ENCODE measurements around the gene FOXL1. TPM values are rescaled to one million over a fixed set of nuclear protein-coding genes. Genes with fewer than 3 reads are reported as not detected.

Gene FOXL1
- total RNA-seq, 1 donor, result 2.5 TPM

DNA sequence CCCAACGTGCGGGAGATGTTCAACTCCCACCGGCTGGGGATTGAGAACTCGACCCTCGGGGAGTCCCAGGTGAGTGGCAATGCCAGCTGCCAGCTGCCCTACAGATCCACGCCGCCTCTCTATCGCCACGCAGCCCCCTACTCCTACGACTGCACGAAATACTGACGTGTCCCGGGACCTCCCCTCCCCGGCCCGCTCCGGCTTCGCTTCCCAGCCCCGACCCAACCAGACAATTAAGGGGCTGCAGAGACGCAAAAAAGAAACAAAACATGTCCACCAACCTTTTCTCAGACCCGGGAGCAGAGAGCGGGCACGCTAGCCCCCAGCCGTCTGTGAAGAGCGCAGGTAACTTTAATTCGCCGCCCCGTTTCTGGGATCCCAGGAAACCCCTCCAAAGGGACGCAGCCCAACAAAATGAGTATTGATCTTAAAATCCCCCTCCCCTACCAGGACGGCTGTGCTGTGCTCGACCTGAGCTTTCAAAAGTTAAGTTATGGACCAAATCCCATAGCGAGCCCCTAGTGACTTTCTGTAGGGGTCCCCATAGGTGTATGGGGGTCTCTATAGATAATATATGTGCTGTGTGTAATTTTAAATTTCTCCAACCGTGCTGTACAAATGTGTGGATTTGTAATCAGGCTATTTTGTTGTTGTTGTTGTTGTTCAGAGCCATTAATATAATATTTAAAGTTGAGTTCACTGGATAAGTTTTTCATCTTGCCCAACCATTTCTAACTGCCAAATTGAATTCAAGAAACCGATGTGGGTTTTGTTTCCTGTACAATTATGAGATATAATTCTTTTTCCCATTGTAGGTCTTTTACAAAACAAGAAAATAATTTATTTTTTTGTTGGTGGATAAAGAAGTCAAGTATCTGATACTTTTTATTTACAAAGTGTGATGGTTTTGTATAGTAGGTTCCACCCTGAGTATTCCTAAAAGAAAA, 9.4 kb upstream of the FOXL1 start:
- TF ChIP-seq, protein P1, sequence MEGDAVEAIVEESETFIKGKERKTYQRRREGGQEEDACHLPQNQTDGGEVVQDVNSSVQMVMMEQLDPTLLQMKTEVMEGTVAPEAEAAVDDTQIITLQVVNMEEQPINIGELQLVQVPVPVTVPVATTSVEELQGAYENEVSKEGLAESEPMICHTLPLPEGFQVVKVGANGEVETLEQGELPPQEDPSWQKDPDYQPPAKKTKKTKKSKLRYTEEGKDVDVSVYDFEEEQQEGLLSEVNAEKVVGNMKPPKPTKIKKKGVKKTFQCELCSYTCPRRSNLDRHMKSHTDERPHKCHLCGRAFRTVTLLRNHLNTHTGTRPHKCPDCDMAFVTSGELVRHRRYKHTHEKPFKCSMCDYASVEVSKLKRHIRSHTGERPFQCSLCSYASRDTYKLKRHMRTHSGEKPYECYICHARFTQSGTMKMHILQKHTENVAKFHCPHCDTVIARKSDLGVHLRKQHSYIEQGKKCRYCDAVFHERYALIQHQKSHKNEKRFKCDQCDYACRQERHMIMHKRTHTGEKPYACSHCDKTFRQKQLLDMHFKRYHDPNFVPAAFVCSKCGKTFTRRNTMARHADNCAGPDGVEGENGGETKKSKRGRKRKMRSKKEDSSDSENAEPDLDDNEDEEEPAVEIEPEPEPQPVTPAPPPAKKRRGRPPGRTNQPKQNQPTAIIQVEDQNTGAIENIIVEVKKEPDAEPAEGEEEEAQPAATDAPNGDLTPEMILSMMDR (IDR thresholded peaks at IDR 0.05; ENCODE audit: extremely low read depth, low read depth, low read length), result no peak
- Histone ChIP-seq H4K20me1 (ENCODE audit: insufficient read depth, low read length) (peaks cover 3% of the 10 kb centered on the region), H3K79me2 (ENCODE audit: insufficient read depth, low read length) (peaks cover 85% of the 10 kb centered on the region), H3K27ac (ENCODE audit: low read depth, low read length) (peak overlapping the region; percentile 96), H3K4me3 (ENCODE audit: insufficient read depth, low read length) (peak overlapping the region; percentile 97), H3K9me3 (ENCODE audit: low read depth, low read length) (no peaks in the 10 kb centered on the region), H3K4me2 (ENCODE audit: insufficient read depth, low read length) (peak overlapping the region; percentile 99), H2AFZ (ENCODE audit: low read length) (no peak overlapping the region), H3K4me1 (ENCODE audit: insufficient read depth, low read length) (peaks cover 28% of the 10 kb centered on the region), H3K36me3 (ENCODE audit: insufficient read depth, low read length) (peaks cover 51% of the 10 kb centered on the region), H3K27me3 (ENCODE audit: insufficient read depth, low read length) (no peaks in the 10 kb centered on the region)
- peak; percentile 87 for DNase-seq (ENCODE audit: insufficient read length, low spot score, missing footprints)

DNA sequence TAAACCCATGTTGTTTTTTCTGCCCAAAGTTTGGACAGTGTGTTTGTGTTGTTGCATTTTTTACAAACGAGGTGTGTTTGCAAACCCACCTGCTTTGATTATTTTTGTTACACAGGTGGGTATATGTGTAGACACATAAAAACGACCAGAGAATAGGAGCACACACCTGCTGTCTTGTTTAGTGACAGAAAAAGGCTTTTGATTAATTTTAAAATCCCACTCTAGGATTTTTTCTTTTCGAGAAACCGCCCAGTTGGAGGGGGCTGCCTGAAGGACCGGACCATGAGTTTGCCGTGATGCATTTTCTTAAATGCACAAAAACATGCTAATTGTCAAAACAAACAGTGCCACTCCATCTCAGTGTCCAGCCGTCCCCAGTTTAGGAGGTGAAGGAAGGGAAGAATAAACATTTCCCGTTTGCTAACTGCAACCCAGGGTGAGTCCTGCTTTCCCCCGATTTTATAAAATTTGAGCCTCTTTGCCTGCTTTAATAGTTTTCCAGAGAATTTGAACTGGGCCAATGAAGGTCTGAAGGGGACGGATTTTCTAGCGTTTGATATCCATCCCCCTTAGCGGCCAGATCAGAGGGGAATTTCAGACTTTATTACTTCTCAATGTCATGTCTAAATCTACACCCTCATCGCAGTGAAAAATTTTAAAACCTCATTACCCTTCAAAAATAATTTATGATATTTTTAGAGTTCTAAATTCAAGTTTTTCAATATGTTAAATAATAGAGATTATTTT, 8.5 kb upstream of the FOXL1 start:
- peaks cover 26% of the 10 kb centered on the region for H3K4me1 ChIP-seq (ENCODE audit: insufficient read depth, low read length)
- DNase-seq (ENCODE audit: insufficient read length, low spot score, missing footprints), result peak; percentile 83
- peaks cover 92% of the 10 kb centered on the region for H3K79me2 ChIP-seq (ENCODE audit: insufficient read depth, low read length)
- peaks cover 60% of the 10 kb centered on the region for H3K36me3 ChIP-seq (ENCODE audit: insufficient read depth, low read length)
- H4K20me1 ChIP-seq (ENCODE audit: insufficient read depth, low read length), result peaks cover 3% of the 10 kb centered on the region
- H3K27ac ChIP-seq (ENCODE audit: low read depth, low read length), result peak overlapping the region; percentile 96
- H3K4me3 ChIP-seq (ENCODE audit: insufficient read depth, low read length), result peak overlapping the region; percentile 97
- peak overlapping the region; percentile 99 for H3K4me2 ChIP-seq (ENCODE audit: insufficient read depth, low read length)
- H3K27me3 ChIP-seq (ENCODE audit: insufficient read depth, low read length), result no peaks in the 10 kb centered on the region
- TF ChIP-seq, protein P1 (IDR thresholded peaks at IDR 0.05; ENCODE audit: extremely low read depth, low read depth, low read length), result no peak
- H3K9me3 ChIP-seq (ENCODE audit: low read depth, low read length), result no peaks in the 10 kb centered on the region
- H2AFZ ChIP-seq (ENCODE audit: low read length), result no peak overlapping the region

DNA sequence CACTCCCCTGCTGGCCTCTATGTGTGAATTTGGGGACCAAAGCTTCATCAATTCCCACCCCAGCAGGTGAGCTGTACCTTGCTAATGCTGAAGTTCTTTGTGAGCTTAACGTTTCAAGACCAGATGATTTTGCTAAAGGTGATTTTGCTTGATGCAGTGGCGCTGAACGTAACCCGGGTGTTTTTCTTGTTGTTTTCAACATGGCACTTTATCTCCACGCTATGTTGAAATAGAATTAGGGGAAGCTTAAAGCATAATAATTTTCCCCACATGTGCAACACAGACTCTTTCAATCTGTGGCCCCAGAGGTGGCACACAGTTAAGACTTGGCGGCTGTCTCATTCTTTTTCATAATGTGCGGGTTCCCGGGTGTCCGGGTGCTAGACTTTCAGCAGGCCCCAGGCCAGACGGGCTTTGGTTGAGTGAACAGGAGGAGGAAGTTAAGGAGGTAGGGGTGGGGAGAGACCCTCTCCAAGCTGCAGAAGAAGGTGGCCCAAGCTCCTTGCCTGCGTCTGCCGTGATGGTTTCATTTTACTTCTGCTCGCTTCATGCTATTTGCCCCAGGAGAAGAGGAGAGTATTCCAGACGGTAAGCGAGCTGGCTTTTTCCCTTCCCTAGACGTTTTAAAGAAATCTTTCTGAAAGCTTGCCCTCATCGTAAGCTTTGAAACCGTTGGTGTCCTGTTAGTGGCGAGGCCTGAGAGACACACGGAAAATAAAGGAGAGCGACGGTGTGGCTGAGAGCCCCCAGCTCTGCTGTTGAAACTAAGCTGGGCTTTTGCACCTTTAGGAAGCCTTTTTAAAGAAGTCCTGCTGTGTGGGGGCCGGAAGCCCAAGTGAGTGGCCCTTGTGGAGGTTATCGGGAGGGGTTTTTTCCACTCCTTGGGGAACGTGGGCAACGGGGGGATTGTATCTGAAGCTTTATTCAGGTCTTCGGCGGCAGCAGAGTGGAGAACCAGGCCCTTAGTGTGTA, 7.5 kb upstream of the FOXL1 start:
- Histone ChIP-seq H3K27ac (ENCODE audit: low read depth, low read length) (peak overlapping the region; percentile 96), H4K20me1 (ENCODE audit: insufficient read depth, low read length) (peaks cover 3% of the 10 kb centered on the region), H3K79me2 (ENCODE audit: insufficient read depth, low read length) (peaks cover 92% of the 10 kb centered on the region), H3K4me2 (ENCODE audit: insufficient read depth, low read length) (peak overlapping the region; percentile 99), H2AFZ (ENCODE audit: low read length) (no peak overlapping the region), H3K4me3 (ENCODE audit: insufficient read depth, low read length) (peak overlapping the region; percentile 97), H3K36me3 (ENCODE audit: insufficient read depth, low read length) (peaks cover 70% of the 10 kb centered on the region), H3K27me3 (ENCODE audit: insufficient read depth, low read length) (no peaks in the 10 kb centered on the region), H3K4me1 (ENCODE audit: insufficient read depth, low read length) (peaks cover 29% of the 10 kb centered on the region), H3K9me3 (ENCODE audit: low read depth, low read length) (no peaks in the 10 kb centered on the region)
- peak; percentile 85 for DNase-seq (ENCODE audit: insufficient read length, low spot score, missing footprints)
- TF ChIP-seq, protein P1 (IDR thresholded peaks at IDR 0.05; ENCODE audit: extremely low read depth, low read depth, low read length), result no peak

All from osteoblast (primary cell).